Measurements from ENCODE around the gene CRYAA.

GRCh38 chr21:43196826-43197225 lies 28.0 kb downstream of the CRYAA start:
- no peak for TF ChIP-seq CTCF (IDR thresholded peaks at IDR 0.05; ENCODE audit: low read depth, low read length)
- TF ChIP-seq POLR2A (IDR thresholded peaks at IDR 0.05; ENCODE audit: extremely low read depth, insufficient read length) = no peak
